OCI-LY7 (cell line): ENCODE results near the gene FBN1. TPM values are rescaled to one million over a fixed set of nuclear protein-coding genes. Genes with fewer than 3 reads are reported as not detected.

ENCODE experiments used
- BruUV-seq: library from RNA; stranded (reverse); fragments of 400-500 nt; replicated peaks from 2 replicates; lab custom pipeline; 2021; lab: Mats Ljungman, UMichigan
- CTCF ChIA-PET: fragments of 300-600 bp; sonication (Branson Sonifier 250); formaldehyde crosslinking; loops from one replicate; lab custom pipeline; 2022; ENCODE audit warnings: antibody characterized with exemption; ENCODE audit not compliant: unreplicated experiment; lab: Charles Lee
- POLR2A ChIA-PET: fragments of 300-600 bp; sonication (Branson Sonifier 250); formaldehyde crosslinking; loops from one replicate; lab custom pipeline; 2022; ENCODE audit warnings: antibody characterized with exemption; lab: Charles Lee
- DNase-seq: peaks from one replicate; pipeline ENCODE4 v3.0.0-alpha.2; 2015; ENCODE audit warnings: low spot score
- H2AFZ ChIP-seq: fragments of 200-600 bp; sonication (generic), shearing (Covaris generic); 2 replicates; pipeline ENCODE4 v1.6.1; 2014; ENCODE audit warnings: mild to moderate bottlenecking, antibody characterized with exemption, low read length, moderate library complexity
- H3K27ac ChIP-seq: fragments of 200-600 bp; sonication (generic); 2 replicates; pipeline ENCODE4 v1.5.1; 2014; ENCODE audit warnings: mixed run types, low read depth, mild to moderate bottlenecking, moderate library complexity, low read length, inconsistent platforms; ENCODE audit not compliant: poor library complexity, severe bottlenecking
- H3K36me3 ChIP-seq: fragments of 200-600 bp; sonication (generic); 2 replicates; pipeline ENCODE4 v1.6.1; 2014; ENCODE audit warnings: mild to moderate bottlenecking, antibody characterized with exemption, low read length, moderate library complexity, mixed read lengths; ENCODE audit not compliant: insufficient read depth
- H3K4me1 ChIP-seq: fragments of 200-600 bp; sonication (generic); 2 replicates; pipeline ENCODE4 v1.5.1; 2014; ENCODE audit warnings: mild to moderate bottlenecking, low read length; ENCODE audit not compliant: insufficient read depth, poor library complexity, severe bottlenecking
- H3K4me2 ChIP-seq: fragments of 200-600 bp; sonication (generic); 2 replicates; pipeline ENCODE4 v1.6.1; 2014; ENCODE audit warnings: mild to moderate bottlenecking, low read length
- H3K4me3 ChIP-seq: fragments of 200-600 bp; sonication (generic); 2 replicates; pipeline ENCODE4 v1.5.1; 2014; ENCODE audit warnings: mild to moderate bottlenecking, low read depth, low read length; ENCODE audit not compliant: poor library complexity, severe bottlenecking
- H3K79me2 ChIP-seq: fragments of 200-600 bp; sonication (generic); 2 replicates; pipeline ENCODE4 v1.6.1; 2016; ENCODE audit warnings: low read depth, mild to moderate bottlenecking, low read length, moderate library complexity, mixed read lengths; ENCODE audit not compliant: insufficient read depth
- H3K9me2 ChIP-seq: fragments of 200-600 bp; sonication (generic); 2 replicates; pipeline ENCODE4 v1.6.1; 2016; ENCODE audit warnings: mild to moderate bottlenecking, low read length, mixed read lengths; ENCODE audit not compliant: insufficient read depth
- H3K9me3 ChIP-seq: fragments of 200-600 bp; sonication (generic); 2 replicates; pipeline ENCODE4 v1.6.1; 2014; ENCODE audit warnings: mild to moderate bottlenecking, mixed run types, low read length, mixed read lengths
- H4K20me1 ChIP-seq: fragments of 200-600 bp; sonication (generic); 2 replicates; pipeline ENCODE4 v1.6.1; 2014; ENCODE audit warnings: mild to moderate bottlenecking, antibody characterized with exemption, low read length, moderate library complexity, mixed read lengths; ENCODE audit not compliant: insufficient read depth
- CTCF ChIP-seq: fragments of 200-600 bp; sonication (generic); conservative IDR thresholded peaks from 2 replicates; pipeline ENCODE4 v1.5.1; 2014; ENCODE audit warnings: mild to moderate bottlenecking, antibody characterized with exemption, low read length, moderate library complexity, mixed read lengths
- EZH2phosphoT487 ChIP-seq: fragments of 200-600 bp; sonication (generic); IDR thresholded peaks from 2 replicates; pipeline ENCODE4 v1.6.1; 2018; ENCODE audit warnings: low read depth, borderline replicate concordance, mild to moderate bottlenecking, mixed run types, antibody characterized with exemption, low read length, moderate library complexity, mixed read lengths
- intact Hi-C: fragments of 100-400 bp; cut with micrococcal nuclease; formaldehyde crosslinking; loops from one replicate; pipeline ENCODE4 v1.10.0; 2022; ENCODE audit not compliant: unreplicated experiment
- total RNA-seq, 2 experiments: library from RNA; depleted of rRNA in 1 of 2; stranded (reverse); fragments of >200 nt in 1 of 2; shearing (Covaris generic) in 1 of 2; gene quantifications; 2 replicates each; pipeline ENCODE4 v1.2.3, GENCODE V29; 2014 to 2022

FBN1 gene
- total RNA-seq, 2 experiments from 2014 or later: 0.68 to 1.0 TPM

GRCh38 chr15:48574187-48574586 is 71.3 kb downstream of the FBN1 start:
- H3K79me2 ChIP-seq: no peaks in the 10 kb centered on the region
- no peak overlapping the region for H3K4me2 ChIP-seq
- H3K9me2 ChIP-seq: no peaks in the 10 kb centered on the region
- H4K20me1 ChIP-seq: no peaks in the 10 kb centered on the region
- H3K4me3 ChIP-seq: no peak overlapping the region
- ChIA-PET POLR2A (no interaction called here), CTCF (no interaction called here)
- TF ChIP-seq CTCF (no peak), EZH2phosphoT487 (no peak)
- no peak for DNase-seq
- no TSS peak for BruUV-seq
- intact Hi-C loops: no loop called here
- no peaks in the 10 kb centered on the region for H3K36me3 ChIP-seq
- no peak overlapping the region for H3K27ac ChIP-seq
- H3K4me1 ChIP-seq: no peaks in the 10 kb centered on the region
- H2AFZ ChIP-seq: no peak overlapping the region
- H3K9me3 ChIP-seq: no peaks in the 10 kb centered on the region

GRCh38 chr15:48573780-48574179 is 71.7 kb downstream of the FBN1 start:
- ChIA-PET CTCF (no interaction called here), POLR2A (no interaction called here)
- BruUV-seq: no TSS peak
- Histone ChIP-seq H3K36me3 (no peaks in the 10 kb centered on the region), H3K9me3 (no peaks in the 10 kb centered on the region), H3K27ac (no peak overlapping the region), H3K4me2 (no peak overlapping the region), H3K4me3 (no peak overlapping the region), H4K20me1 (no peaks in the 10 kb centered on the region), H2AFZ (no peak overlapping the region), H3K79me2 (no peaks in the 10 kb centered on the region), H3K9me2 (no peaks in the 10 kb centered on the region), H3K4me1 (no peaks in the 10 kb centered on the region)
- no peak for TF ChIP-seq CTCF
- TF ChIP-seq EZH2phosphoT487: no peak
- intact Hi-C loops: no loop called here
- no peak for DNase-seq

GRCh38 chr15:48572823-48573222 is 72.7 kb downstream of the FBN1 start:
- BruUV-seq: no TSS peak
- no peaks in the 10 kb centered on the region for H3K79me2 ChIP-seq
- CTCF ChIA-PET: no interaction called here
- no peaks in the 10 kb centered on the region for H3K36me3 ChIP-seq
- intact Hi-C loops: no loop called here
- H3K27ac ChIP-seq: no peak overlapping the region
- no peaks in the 10 kb centered on the region for H3K4me1 ChIP-seq
- no peak overlapping the region for H2AFZ ChIP-seq
- H3K9me3 ChIP-seq: no peaks in the 10 kb centered on the region
- TF ChIP-seq CTCF (no peak), EZH2phosphoT487 (no peak)
- no peaks in the 10 kb centered on the region for H3K9me2 ChIP-seq
- POLR2A ChIA-PET: interaction anchor here (0.6 kb wide), 1 partner anchor 91 kb away, joined by 3 read pairs; no protein-coding TSS in a partner anchor
- DNase-seq: no peak
- H4K20me1 ChIP-seq: no peaks in the 10 kb centered on the region
- H3K4me3 ChIP-seq: no peak overlapping the region
- H3K4me2 ChIP-seq: no peak overlapping the region
